SKM-1 treated with dmso at 0.1 percent for 144 hours (cell line): Measurements from ENCODE around the gene DDOST.
A peak's percentile ranks its signal among the peaks of the same experiment; 100 is the strongest.
"Not testable (repeated sequence)": the region's sequence is repeated elsewhere in the genome, so short reads cannot be mapped to it uniquely, and the experiment has no call there.

Source experiments
- DNase-seq: peaks from one replicate; lab custom pipeline; 2025; ENCODE audit not compliant: unreplicated experiment; lab: John Stamatoyannopoulos, UW

The DDOST gene

GRCh38 chr1:20626524-20626923 lies 34.6 kb downstream of the DDOST start:
- no peak for DNase-seq

- DNase-seq: no peak
Observed at GRCh38 chr1:20626098-20626427, 35.1 kb downstream of the DDOST start.

GRCh38 chr1:20625176-20626097 lies 35.7 kb downstream of the DDOST start:
- DNase-seq: no peak

- DNase-seq: no peak
Observed at GRCh38 chr1:20624709-20625108, 36.5 kb downstream of the DDOST start.

- DNase-seq: no peak
Observed at GRCh38 chr1:20621012-20621411, 40.2 kb downstream of the DDOST start.

GRCh38 chr1:20619999-20620398 lies 41.2 kb downstream of the DDOST start:
- no peak for DNase-seq

GRCh38 chr1:20618550-20618949 lies 42.6 kb downstream of the DDOST start:
- no peak for DNase-seq

- no peak for DNase-seq
Observed at GRCh38 chr1:20616847-20617487, 44.2 kb downstream of the DDOST start.

- DNase-seq: no peak
Observed at GRCh38 chr1:20615946-20616846, 45.0 kb downstream of the DDOST start.

GRCh38 chr1:20614131-20614579 lies 47.0 kb downstream of the DDOST start:
- no peak for DNase-seq

GRCh38 chr1:20612221-20612746 lies 48.9 kb downstream of the DDOST start:
- no peak for DNase-seq

GRCh38 chr1:20611652-20612051 lies 49.5 kb downstream of the DDOST start:
- DNase-seq: no peak

GRCh38 chr1:20610970-20611369 lies 50.2 kb downstream of the DDOST start:
- DNase-seq: no peak

GRCh38 chr1:20609541-20609940 lies 51.6 kb downstream of the DDOST start:
- no peak for DNase-seq

- DNase-seq: not testable (repeated sequence)
Observed at GRCh38 chr1:20606801-20607570, 54.2 kb downstream of the DDOST start.

- DNase-seq: peak; percentile 34
Observed at GRCh38 chr1:20604678-20605077, 56.5 kb downstream of the DDOST start.

- DNase-seq: peak; percentile 16
Observed at GRCh38 chr1:20603504-20604464, 57.4 kb downstream of the DDOST start.

- DNase-seq: no peak
Observed at GRCh38 chr1:20602851-20603450, 58.2 kb downstream of the DDOST start.
